ELR (cell line): Measurements from ENCODE around the gene SLC36A3.
A peak's percentile ranks its signal among the peaks of the same experiment; 100 is the strongest.
"Not testable (repeated sequence)": the region's sequence is repeated elsewhere in the genome, so short reads cannot be mapped to it uniquely, and the experiment has no call there.

ENCODE experiments used
- DNase-seq: peaks from one replicate; pipeline ENCODE4 v3.0.0-alpha.2; 2015; ENCODE audit warnings: low read depth

SLC36A3 gene

DNA sequence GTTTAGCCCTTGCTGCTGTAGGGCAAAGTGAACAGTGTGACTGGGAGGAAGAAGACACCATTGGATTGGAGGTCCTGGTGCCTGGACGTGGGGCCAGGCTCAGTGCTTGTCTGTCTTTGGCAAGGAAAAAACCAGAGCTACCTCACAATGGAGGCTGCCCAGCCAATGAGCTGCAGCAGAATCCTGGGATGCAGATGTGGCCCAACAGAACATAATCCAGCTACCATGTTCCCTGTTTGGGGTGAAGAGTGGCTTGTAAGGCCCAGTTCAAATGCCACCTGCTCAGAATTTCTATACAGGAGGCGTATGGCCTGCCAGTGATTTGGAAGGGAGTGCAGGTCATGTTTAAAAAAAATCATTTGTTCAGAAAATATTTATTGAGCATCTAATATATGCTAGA, at the start of gene SLC36A3:
Gene SLC36A3 (minus strand): TSS at position 101 of the 400 bp plus-strand sequence. CDS start 412 bp downstream, outside the sequence.
- DNase-seq: no peak

DNA sequence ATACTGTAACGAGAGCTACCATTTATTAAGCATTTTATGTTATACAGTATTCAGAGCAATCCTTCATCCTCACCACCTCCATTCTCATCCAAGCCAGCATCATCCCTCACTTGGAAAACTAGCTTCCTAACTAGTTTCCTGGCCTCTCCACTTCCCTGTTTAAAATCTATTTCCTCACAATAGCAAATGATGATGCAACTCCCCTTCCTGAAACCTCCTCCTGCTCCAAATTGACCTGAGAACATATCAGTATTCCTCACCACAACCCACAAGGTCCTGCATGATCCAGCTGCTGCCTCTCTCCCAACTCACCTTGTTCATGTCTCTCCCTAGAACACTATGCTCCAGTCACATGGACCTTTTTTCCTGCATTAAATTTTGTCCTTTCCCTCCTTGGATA, 48.1 kb upstream of the SLC36A3 start:
- DNase-seq: no peak

DNA sequence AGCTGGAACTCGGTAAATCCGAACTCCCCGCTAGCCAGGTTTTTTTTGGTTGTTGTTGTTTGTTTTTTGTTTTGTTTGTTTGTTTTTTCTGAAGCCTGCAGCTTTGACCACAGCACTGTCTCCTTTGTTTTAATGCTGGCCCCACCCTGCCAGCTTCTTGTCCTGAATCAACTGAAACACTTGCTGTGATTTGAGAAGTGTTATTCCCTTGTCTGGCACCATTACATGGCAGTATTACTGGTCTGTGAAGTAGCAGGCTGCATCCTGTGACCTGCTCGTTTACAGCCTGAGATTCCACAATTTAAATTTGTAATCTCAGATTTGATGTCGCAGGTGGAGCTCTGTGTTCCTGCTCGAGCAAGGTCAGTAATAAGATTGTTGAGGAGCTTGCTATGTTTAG, 45.2 kb upstream of the SLC36A3 start:
- no peak for DNase-seq

DNA sequence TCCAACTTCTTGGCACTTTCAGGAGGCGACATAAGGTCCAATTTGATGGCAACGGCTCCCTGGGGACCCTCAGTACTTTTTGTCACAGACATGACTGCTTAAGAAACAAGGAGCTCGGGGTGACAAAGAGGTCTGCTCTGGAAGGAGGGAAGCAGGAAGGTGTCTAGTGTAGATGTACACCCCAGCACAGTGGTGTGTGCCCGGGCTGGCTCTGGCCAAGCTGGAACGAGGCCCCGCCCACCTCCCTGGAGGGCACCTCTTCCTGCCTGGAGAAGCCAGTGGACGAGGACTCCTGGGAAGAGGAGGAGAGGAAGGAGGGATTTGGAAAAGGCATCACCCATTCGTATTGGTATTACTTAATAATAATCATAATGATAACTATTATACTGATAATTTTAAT, 43.8 kb upstream of the SLC36A3 start, which contains the start of gene SLC36A2:
Gene SLC36A2 (minus strand): TSS at position 191 of the 400 bp plus-strand sequence. CDS start 99 bp downstream, at position 92.
- DNase-seq: no peak

DNA sequence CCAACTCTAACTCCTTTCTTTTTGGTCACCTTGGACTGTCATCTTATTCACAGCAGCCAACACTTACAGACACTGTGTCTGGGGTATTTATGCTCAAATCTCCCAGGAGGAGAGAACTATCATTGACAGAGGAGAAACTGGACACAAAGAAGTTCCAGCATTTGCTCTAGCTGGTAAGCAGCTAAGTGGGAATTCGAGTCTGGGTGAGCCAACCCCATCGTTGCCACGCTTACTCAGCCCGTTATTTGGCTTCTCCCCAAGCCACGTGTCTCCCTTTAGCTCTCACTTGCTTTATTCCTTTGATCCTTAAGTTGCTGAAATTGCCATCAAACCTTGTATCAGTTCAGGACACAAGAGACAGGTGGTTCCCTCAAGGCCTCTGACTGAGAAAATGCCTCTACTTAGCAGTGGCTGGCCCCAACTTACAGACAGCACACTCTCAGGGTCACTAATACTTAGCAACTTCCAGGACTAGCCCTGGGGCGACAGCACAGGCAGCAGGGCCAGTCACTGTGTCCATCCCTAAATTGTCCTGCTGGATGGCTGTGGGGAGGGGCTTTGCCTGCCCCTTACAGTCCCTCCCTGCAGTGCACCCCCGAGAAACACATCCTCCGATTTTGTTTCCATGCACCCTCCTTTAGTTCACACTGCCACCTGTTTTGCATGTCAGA, 42.4 kb upstream of the SLC36A3 start:
- DNase-seq: peak; percentile 28

DNA sequence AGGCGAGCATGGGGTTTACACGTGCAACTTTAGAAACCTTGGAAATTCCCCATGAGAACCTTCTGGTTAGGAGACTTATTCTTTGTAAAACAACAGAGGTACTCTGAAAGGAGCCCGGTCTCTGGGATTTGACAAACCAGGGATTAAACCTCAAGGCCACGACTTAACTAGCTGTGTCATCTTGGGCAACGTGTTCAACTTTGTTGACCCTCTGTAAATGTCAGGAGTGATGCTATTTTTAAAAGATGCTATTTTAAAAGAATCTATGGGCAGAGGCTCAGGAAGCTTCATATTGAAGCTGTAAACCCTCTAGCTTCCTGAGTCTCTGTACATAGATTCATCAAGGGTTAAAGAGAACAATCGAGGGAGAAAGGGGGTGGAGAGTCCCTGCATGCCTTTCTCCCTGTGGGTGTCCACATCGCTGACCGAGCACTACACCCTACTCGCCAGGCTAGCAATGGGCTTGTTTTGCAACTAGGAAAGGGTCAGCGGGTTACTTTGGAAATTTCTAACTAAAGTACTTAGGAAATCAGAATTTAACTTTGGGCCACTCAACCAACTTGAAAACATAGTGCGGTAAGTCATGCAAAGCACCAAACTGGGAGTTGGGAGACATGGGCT, 41.7 kb upstream of the SLC36A3 start:
- no peak for DNase-seq

DNA sequence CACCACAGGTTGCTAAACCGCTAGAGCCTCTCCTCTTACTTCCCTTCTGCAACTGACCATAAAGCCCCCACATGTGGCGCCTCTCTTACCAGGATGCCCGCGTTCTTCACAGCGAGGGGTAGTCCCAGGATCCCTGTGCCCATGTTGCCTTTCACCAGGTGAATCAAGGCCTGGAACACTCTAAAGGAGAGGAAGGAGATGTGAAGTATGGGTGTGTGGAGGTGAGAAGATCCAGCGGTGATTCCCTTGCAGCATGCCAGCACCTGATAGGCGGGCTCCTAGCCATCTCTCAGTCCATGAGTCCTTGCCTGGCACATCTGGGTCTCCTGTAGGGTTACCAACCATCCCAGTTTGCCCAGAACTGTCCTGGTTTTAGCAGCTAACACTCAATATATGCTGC, 40.5 kb upstream of the SLC36A3 start:
- no peak for DNase-seq

DNA sequence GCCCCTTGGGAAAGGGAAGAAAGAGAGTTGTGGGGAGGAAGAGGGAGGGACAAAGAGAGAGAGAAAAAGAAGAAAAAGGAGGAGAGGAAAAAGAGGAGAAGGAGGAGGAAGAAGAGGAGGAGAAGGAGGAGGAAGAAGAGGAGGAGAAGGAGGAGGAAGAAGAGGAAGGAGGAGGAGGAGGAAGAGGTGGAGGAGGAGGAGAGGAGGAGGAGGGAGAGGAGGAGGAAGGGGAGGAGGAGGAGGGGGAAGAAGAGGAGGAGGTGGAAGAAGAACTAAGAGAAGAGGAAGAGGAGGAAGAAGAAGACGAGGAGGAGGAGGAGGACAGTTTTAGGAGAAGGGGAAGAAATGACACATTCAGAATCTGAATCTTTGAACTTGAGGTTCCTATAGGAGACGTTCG, 36.4 kb upstream of the SLC36A3 start:
- no peak for DNase-seq

DNA sequence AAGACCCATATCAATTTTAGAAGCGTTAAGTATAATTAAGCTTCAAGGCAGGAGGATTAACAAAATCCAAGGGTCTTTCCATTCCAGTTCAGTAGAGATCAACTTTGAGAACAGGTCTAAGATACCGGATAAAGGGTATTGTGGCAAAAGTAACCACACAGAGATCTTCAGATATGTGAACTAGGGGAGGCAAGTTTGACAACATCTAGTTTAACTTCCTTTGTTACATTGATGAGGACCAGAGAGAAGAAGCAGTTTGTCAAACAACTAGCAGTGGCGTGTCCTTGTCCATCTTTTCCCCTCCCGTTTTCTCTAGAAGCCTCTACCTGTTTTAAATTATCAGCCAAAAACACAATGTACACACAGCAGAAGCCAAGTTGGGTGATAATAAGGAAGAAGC, 35.2 kb upstream of the SLC36A3 start:
- no peak for DNase-seq

DNA sequence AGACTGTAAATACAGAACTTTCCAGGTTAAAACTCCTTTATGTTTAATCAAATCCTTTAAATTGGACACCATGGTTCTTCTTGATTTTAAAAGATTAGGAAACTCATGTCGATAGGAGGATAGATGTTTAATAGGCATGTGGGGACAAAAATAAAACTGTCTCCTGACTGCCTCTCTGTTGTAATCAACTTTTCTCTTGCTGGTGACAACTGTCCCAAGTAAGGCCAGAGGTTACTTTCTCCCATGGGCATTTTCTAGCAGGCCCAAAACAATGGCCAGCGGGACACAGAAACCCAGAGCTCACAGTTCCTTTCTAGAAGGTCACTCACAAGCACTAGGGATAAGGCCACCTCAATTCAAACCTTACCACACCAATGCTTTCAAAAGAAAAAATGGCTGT, 29.3 kb upstream of the SLC36A3 start:
- DNase-seq: no peak

DNA sequence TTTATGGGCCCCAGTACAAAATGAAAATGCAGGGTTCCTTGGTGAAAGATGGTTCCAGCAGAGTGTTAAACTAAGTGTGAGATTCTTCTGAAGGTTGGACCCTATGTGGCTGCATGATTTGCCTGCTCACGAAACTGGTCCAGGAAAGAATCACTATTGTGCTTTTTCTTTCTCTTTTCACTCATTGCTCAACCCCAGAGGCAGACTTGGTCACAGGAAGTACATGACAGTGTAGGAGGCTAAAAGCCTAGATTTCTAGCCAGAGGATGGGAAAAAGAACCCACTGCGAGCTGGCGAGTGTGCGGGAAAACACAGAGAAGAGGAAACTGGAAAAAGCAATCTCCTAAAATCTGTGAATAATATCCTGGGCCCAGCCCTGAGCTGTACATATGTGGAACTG, 25.2 kb upstream of the SLC36A3 start:
- DNase-seq: no peak

DNA sequence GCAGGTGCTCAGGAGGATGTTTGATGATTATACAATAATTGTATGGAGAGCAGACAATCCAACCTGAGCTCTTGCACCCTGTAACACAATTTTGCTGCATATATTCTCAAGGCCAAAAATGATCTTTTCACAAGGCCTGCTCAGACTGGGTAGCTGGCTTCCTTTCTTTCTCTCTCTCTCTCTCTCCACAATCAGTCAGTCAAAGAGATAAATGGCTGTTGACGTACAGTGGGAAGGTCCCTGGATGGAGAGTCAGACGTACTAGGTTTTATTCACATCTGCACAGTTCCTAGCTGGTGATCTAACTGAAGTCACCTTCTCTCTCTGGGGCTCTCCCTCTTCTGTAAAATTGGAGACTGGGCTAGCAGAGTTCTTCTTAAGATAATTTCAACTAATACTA, 24.0 kb upstream of the SLC36A3 start:
- DNase-seq: no peak

DNA sequence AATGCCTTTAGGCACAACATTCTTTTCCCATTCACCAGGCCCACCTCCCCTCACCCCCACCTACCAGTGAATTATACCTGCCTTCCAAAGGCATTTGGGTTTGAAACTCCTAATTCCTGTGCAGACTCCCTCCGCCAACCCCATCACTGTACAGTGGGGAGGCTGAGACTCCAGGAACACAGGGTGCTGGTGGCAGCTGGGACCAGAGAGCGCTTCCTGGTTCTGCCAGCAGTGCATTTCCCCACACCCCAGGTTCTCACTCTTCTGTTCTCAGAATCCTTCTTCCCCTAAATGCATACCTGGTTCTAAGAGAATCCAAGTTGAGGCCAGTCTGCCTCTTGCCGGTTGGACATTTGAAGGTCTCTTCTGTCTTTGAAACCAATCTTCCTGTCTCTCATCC, 22.7 kb upstream of the SLC36A3 start:
- no peak for DNase-seq

DNA sequence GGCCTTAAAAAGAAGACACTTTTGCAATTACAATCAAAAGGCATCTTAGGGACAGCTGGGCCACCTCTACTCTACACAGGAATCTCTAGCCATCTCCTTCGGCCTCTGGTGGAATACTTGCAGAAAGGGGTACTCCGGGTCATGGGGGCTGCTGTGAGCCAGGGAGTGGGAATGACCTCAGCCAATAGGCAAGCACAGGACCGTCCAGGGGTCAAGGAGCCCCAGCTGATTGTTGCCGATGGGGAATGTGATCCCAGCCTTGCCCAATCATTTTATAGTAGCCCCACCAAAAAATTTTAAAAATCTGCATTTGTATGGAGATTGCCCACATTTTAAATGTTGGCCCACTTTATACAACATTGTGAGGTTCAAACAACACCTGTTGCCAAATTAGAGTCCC, 16.9 kb upstream of the SLC36A3 start:
- no peak for DNase-seq

DNA sequence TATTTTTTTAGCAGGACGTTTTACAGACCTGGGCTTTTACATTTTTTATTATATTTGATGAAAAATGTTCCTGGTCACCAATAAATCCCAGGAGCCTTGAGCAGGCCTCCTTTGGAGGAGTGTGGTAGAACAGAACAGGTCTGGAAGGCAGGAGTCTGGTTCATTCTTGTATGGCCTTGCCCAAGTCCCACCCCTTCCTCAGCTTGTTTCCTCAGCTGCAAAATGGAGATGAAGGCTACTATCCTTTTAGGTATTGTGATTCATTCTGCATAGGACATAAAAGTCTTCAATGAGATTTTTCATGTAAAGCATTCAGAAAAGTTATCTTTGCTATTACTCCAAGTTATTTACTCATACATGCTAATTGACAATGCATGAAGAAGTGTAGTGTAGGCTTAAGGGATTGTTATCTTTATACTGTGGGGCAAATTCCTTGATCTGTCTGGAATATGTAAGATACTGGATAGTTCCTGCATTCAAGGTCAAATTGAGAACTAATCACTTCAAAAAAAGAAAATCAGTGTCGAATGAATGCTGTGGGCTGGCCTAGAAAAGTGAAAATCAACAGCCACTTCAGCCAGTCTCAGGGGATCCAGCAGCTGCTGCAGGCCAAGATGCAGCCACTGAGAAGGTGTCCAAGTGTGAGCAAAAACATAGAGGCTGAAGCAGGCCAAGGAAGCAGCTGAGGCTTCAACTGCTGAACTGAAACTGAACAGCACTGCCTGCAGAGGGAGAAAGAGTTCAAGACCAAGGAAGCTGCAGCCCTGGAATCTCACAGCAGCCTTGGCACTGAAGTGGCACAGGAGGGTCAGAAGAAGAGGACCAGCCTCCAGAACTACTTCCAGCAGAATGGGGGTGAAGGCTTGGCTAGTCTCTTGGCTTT, 15.5 kb upstream of the SLC36A3 start:
- DNase-seq: peak; percentile 38

DNA sequence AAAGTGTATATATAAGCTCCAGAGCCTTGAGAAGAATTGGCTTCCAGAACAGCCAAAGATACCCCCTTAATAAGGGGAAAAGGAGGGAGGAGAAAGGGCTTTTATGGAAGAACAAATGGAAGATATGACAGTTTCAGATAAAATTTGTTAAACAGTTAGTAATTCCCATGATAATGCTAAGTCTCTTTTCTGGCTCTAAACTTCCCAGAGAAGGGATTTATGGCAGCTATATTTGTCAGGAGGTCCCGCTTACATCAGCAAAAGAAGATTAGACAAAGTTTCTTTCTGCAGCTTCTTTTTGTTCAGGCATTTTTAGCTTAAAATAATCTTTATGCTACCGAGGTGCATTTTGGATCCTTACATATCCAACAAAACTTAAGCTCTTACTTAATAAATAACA, 14.3 kb upstream of the SLC36A3 start:
- no peak for DNase-seq

DNA sequence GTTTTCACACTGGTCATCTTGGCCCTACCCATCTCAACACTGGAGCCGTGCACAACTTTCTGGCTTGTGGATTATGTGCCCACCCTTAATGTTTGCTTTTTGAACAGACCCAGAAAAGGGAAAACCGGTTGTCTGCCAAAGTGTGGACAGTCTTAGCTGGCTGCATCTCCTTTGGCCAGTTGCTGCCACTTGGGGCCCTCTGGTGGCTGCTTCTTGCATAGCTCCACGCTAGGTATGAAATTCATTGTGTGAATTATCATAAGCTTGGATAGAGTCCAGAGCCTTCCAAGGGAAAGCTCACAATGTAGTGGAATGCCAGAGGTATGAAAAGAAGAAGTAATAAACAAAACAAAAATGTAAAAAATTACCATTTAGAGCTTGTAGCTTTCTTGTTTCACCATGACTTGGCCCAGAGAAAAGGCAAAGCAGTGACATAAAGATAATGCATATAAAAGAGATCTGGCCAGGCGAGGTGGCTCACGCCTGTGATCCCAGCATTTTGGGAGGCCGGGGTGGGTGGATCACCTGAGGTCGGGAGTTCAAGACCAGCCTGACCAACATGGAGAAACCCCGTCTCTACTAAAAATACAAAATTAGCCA, 12.5 kb upstream of the SLC36A3 start:
- peak; percentile 77 for DNase-seq

DNA sequence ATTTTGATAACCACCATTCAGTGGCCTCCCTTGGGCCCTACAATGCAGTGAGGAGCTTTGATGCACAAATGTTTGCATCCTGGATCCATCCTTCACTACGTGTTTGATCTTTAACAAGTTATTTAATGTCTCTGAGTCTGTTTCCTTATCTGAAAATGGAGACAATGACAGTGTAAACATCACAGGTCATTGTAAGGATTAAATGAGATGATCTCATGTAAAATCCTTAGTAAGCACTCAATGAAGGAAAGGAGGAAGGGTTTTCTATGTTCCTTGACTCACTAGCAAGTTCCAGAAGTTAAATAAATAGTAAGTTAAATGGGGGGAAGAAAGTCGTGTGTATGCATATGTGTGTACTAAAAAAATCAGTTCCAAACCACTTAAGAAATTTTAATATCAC, 9.8 kb upstream of the SLC36A3 start:
- no peak for DNase-seq

DNA sequence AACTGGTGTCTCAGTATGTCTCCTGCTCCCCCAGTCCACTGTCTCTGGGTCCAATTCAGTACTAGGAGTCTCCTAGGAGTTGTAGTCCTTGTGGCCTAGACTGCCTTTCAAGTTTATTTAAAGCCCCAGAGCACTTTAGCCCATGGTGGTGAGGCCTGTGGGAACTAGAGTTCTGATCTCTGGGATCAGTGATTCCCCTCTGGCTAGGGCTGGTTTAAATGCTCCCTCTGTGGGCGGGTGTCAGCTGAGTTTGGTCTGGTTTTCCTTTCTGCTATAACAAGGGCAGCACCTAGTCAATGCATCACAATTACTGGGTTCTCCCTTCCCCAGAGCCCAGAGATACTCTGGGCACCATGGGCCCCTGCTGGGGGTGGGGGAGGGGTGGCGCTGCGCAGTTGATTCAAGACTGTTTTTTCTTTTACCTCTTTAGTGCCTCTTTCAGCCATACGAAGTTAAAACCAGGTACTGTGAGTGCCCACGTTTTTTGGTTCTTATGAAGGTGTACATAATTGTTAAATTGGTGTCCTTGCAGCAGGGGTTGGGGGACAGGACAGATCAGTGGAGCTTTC, 9.3 kb upstream of the SLC36A3 start:
- no peak for DNase-seq

DNA sequence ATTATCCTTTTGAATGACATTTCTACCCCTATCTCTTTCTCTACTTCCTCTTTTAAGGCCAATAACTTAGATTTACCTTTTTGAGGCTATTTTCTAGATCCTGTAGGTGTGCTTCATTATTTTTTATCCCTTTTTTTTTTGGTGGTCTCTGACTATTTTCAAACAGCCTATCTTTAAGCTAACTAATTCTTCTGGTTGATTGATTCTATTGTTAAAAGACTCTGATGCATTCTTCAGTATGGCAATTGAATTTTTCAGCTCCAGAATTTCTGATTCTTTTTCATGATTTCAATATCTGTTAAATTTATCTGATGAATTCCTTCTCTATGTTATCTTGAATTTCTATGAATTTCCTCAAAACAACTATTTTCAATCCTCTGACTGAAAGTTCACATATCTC, 7.4 kb upstream of the SLC36A3 start:
- DNase-seq: no peak

DNA sequence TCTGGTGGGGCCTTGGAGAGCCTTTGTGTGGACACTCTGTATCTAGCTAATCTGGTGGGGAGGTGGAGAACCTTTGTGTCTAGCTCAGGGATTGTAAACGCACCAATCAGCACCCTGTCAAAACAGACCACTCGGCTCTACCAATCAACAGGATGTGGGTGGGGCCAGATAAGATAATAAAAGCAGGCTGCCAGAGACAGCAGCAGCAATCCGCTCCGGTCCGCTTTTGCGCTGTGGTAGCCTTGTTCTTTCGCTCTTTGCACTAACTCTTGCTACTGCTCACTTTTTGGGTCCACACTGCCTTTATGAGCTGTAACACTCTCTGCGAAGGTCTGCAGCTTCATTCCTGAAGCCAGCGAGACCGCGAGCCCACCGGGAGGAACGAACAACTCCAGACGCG, 6.3 kb upstream of the SLC36A3 start:
- DNase-seq: not testable (repeated sequence)

DNA sequence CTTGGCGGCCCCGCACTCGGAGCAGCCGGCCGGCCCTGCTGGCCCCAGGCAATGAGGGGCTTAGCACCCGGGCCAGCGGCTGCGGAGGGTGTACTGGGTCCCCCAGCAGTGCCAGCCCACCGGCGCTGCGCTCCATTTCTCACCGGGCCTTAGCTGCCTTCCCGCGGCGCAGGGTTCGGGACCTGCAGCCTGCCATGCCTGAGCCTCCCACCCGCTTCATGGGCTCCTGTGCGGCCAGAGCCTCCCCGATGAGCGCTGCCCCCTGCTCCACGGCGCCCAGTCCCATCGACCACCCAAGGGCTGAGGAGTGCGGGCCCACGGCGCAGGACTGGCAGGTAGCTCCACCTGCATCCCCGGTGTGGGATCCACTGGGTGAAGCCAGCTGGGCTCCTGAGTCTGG, 5.7 kb upstream of the SLC36A3 start:
- DNase-seq: not testable (repeated sequence)
